ENCODE data around the gene TNFRSF12A. TPM values are rescaled to one million over a fixed set of nuclear protein-coding genes. Genes with fewer than 3 reads are reported as not detected.

Gene TNFRSF12A
- total and polyA plus RNA-seq, 10 of the 15 experiments (the other 5 are each of a cell fraction or from before 2014, with no cell fraction given), result 0.35 to 1.7 (median 1.2) TPM; not detected in 2

DNA sequence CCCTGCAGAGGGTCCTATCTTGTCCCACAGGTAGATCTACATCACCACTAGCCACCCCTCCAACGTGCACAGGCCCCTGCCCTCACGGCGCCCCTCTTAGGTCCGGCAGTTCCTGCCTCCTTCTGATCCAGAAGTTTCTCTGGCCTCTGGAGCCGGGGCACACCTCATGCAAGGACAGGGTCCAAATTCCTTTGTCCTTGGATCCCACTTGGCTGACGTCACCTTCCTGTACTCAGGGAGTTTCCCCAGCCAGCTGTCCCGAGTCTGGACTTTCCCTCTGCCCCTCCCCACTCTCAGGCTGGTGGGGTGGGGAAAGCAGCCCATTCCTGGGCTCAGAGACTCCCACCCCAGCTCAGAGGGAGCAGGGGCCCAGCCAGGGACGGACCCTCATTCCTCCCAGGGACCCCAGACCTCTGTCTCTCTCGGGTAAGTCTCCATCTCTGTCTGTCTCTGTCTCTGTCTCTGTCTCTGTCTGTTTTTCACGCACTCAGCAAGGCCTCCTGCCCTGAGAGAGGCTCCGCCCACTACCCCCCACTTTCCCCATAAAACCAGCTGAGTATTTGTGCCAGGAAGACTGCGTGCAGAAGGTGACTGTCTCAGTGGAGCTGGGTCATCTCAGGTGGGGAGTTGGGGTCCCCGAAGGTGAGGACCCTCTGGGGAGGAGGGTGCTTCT, 45.0 kb downstream of the TNFRSF12A start, which contains the start of gene IL32 (continued):
- TF ChIP-seq SIX5 (IDR thresholded peaks at IDR 0.05; ENCODE audit: low read depth, low read length, severe bottlenecking), result no peak
- no peak for TF ChIP-seq SP1 (IDR thresholded peaks at IDR 0.05; ENCODE audit: low read depth, low read length)

- ChIA-PET RAD21 (ENCODE audit: unreplicated experiment) (interaction anchor here (1.2 to 3.9 kb wide), 6 partner anchors 10 to 93 kb away, joined by 3 to 23 read pairs (median 6); partner anchors contain the start of gene ZSCAN10), SMC1A (ENCODE audit: uncharacterized antibody, unreplicated experiment) (interaction anchor here (1.0 to 6.1 kb wide), 6 partner anchors 10 to 63 kb away, joined by 3 to 52 read pairs (median 6); no protein-coding TSS in a partner anchor), CTCF (interaction anchor here (0.5 to 9.5 kb wide), 9 partner anchors 11 to 200 kb away, joined by 3 to 174 read pairs (median 5); no protein-coding TSS in a partner anchor), POLR2A (interaction anchor here (1.1 to 2.7 kb wide), 3 partner anchors 10 to 73 kb away, joined by 4 to 38 read pairs (median 8); partner anchors contain the start of gene ZNF213)
- Histone ChIP-seq H3K9ac (ENCODE audit: control insufficient read depth, insufficient read depth, low read length) (peak overlapping the region; percentile 75), H3K27me3 (replicated peaks in 1 of 2; ENCODE audit: control insufficient read depth in 2 of 2, insufficient read depth in 2 of 2, low read length in 1 of 2) (no peaks in the 10 kb centered on the region), H3K4me2 (ENCODE audit: control insufficient read depth, insufficient read depth) (peak overlapping the region; percentile 89), H3K27ac (ENCODE audit: control insufficient read depth, insufficient read depth) (peak overlapping the region; percentile 86), H3K36me3 (ENCODE audit: control insufficient read depth in 2 of 2, insufficient read depth in 2 of 2, low read length in 1 of 2) (no peaks in the 10 kb centered on the region; a peak in 2 of 4 replicates), H2AFZ (ENCODE audit: control insufficient read depth, low read depth, low read length) (peak overlapping the region; percentile 77), H3K4me1 (ENCODE audit: control insufficient read depth, insufficient read depth, low read length) (peaks cover 19% of the 10 kb centered on the region), H3K9me3 (replicated peaks; ENCODE audit: control insufficient read depth, insufficient read depth, low read length) (no peaks in the 10 kb centered on the region; the same call in 2 of the 3 replicates), H4K20me1 (ENCODE audit: control insufficient read depth, insufficient read depth) (no peaks in the 10 kb centered on the region), H3K79me2 (ENCODE audit: control insufficient read depth, insufficient read depth, low read length) (peaks cover 25% of the 10 kb centered on the region), H3K4me3 (peak overlapping the region; percentile 62)
- in situ Hi-C loops (cut with MboI) (no loop called here), intact Hi-C loops (cut with micrococcal nuclease; ENCODE audit: unreplicated experiment) (no loop called here)
- no TSS peak for BruUV-seq (replicated peaks)
- 88% methylated on average over 26 of the region's 26 CpGs for WGBS (ENCODE audit: insufficient coverage, insufficient replicate concordance, low lambda C conversion rate, missing lambda C conversion rate)
- ATAC-seq (peak; percentile 7), DNase-seq (ENCODE audit: low read depth, low spot score) (no peak), FAIRE-seq (no peak)
- TF ChIP-seq MLLT1 (IDR thresholded peaks at IDR 0.05), result peak; percentile 99
- 0 out of 2 replicates have a peak, but pooled peaks have one; percentile 10 for TF ChIP-seq LARP7 (IDR thresholded peaks at IDR 0.05)
- no peak for TF ChIP-seq ZNF274 (IDR thresholded peaks at IDR 0.05; ENCODE audit: insufficient read depth, insufficient read length)
- no peak for TF ChIP-seq JUND (IDR thresholded peaks at IDR 0.05; ENCODE audit: low read depth, low read length)
- TF ChIP-seq HDGF (IDR thresholded peaks at IDR 0.05), result 0 out of 2 replicates have a peak, but pooled peaks have one; percentile 6
Observed at GRCh38 chr16:3065742-3066439, 45.7 kb downstream of the TNFRSF12A start.
